Endothelial cell of umbilical vein (primary cell): ENCODE measurements around the gene ZBP1. TPM values are rescaled to one million over a fixed set of nuclear protein-coding genes. Genes with fewer than 3 reads are reported as not detected.

ENCODE experiments used
- BruUV-seq: library from RNA; stranded (reverse); fragments of 400-500 nt; replicated peaks from 2 replicates; lab custom pipeline; 2021; lab: Mats Ljungman, UMichigan
- CTCF ChIA-PET: fragments of 300-600, 350-600 bp; sonication (Branson Sonifier 250); formaldehyde crosslinking; loops from one replicate; lab custom pipeline; 2021; ENCODE audit warnings: antibody characterized with exemption, inconsistent platforms; lab: Charles Lee
- POLR2A ChIA-PET: fragments of 300-600, 350-600 bp; sonication (Branson Sonifier 250); formaldehyde crosslinking; loops from one replicate; lab custom pipeline; 2021; ENCODE audit warnings: antibody characterized with exemption, inconsistent platforms; lab: Charles Lee
- DNase-seq: peaks from one replicate; pipeline ENCODE4 v3.0.0-alpha.2; 2011; ENCODE audit warnings: low read depth, low spot score
- FAIRE-seq: peaks from 2 replicates; lab custom pipeline; 2011; peaks lifted over from hg19 to GRCh38; lab: Jason Lieb, UNC
- H2AFZ ChIP-seq: 2 replicates; pipeline ENCODE4 v1.6.0; 2012; ENCODE audit warnings: low read depth, low read length, control low read depth, inconsistent platforms
- H3K27ac ChIP-seq: 2 replicates; pipeline ENCODE4 v1.5.1; 2011; ENCODE audit warnings: low read depth, mild to moderate bottlenecking, control low read depth, low read length, moderate library complexity; ENCODE audit not compliant: insufficient read depth
- H3K27me3 ChIP-seq, 2 experiments: 2 replicates each; pipeline versions ENCODE4 v1.6.0 to v1.6.1; 2011; ENCODE audit warnings: low read length in 2 of 2, mixed read lengths in 1 of 2; ENCODE audit not compliant: control insufficient read depth in 2 of 2, insufficient read depth in 2 of 2
- H3K36me3 ChIP-seq, 2 experiments: 2 replicates in 1 of 2; 3 replicates in 1 of 2; pipeline ENCODE4 v1.5.1; 2011; ENCODE audit warnings: low read length in 2 of 2, mild to moderate bottlenecking in 1 of 2, moderate library complexity in 1 of 2; ENCODE audit not compliant: control insufficient read depth in 2 of 2, insufficient read depth in 2 of 2; ENCODE audit errors: extremely low read depth in 1 of 2
- H3K4me1 ChIP-seq: 3 replicates; pipeline ENCODE4 v1.5.1; 2011; ENCODE audit warnings: mild to moderate bottlenecking, low read length; ENCODE audit not compliant: control insufficient read depth, insufficient read depth; ENCODE audit errors: extremely low read depth
- H3K4me2 ChIP-seq: 2 replicates; pipeline ENCODE4 v1.6.1; 2011; ENCODE audit warnings: low read length, control low read depth, mixed read lengths; ENCODE audit not compliant: insufficient read depth
- H3K4me3 ChIP-seq, 3 experiments: fragments of 200-600 bp in 1 of 3; sonication (generic), shearing (Covaris generic) in 1 of 3; replicated peaks in 1 of 3; 2 replicates each; pipeline ENCODE4 v1.5.1; 2011 to 2016; ENCODE audit warnings: control low read depth in 3 of 3, low read length in 3 of 3, mild to moderate bottlenecking in 2 of 3, inconsistent platforms in 1 of 3, low read depth in 1 of 3, moderate library complexity in 1 of 3; ENCODE audit not compliant: insufficient read depth in 1 of 3
- H3K79me2 ChIP-seq: 2 replicates; pipeline ENCODE4 v1.6.0; 2012; ENCODE audit warnings: low read length, inconsistent platforms; ENCODE audit not compliant: control insufficient read depth, insufficient read depth
- H3K9ac ChIP-seq: replicated peaks from 2 replicates; pipeline ENCODE3; 2011; ENCODE audit warnings: low read length, control low read depth; ENCODE audit not compliant: insufficient read depth; ENCODE audit errors: extremely low read depth
- H3K9me1 ChIP-seq: replicated peaks from 3 replicates; pipeline ENCODE4 v1.6.0; 2011; ENCODE audit warnings: mild to moderate bottlenecking, low read length; ENCODE audit not compliant: control insufficient read depth, insufficient read depth; ENCODE audit errors: extremely low read depth
- H3K9me3 ChIP-seq: replicated peaks from 2 replicates; pipeline ENCODE4 v1.5.1; 2012; ENCODE audit warnings: low read length, inconsistent platforms; ENCODE audit not compliant: control insufficient read depth, insufficient read depth
- H4K20me1 ChIP-seq: replicated peaks from 2 replicates; pipeline ENCODE3; 2011; ENCODE audit warnings: mild to moderate bottlenecking, low read length; ENCODE audit not compliant: control insufficient read depth, insufficient read depth; ENCODE audit errors: extremely low read depth
- CTCF ChIP-seq, 2 donors: IDR thresholded peaks; 1 replicate in 1 of 2; 2 replicates in 1 of 2; pipeline ENCODE4 v1.5.1; 2011; ENCODE audit warnings: low read length in 2 of 2, mild to moderate bottlenecking in 2 of 2, moderate library complexity in 2 of 2, control low read depth in 1 of 2, inconsistent platforms in 1 of 2, low read depth in 1 of 2; ENCODE audit not compliant: insufficient read depth in 1 of 2; ENCODE audit errors: extremely low read depth in 1 of 2
- EZH2 ChIP-seq: IDR thresholded peaks from 2 replicates; pipeline ENCODE4 v1.6.1; 2012; ENCODE audit warnings: borderline replicate concordance, low read depth, mild to moderate bottlenecking, moderate library complexity, low read length, inconsistent platforms; ENCODE audit not compliant: severe bottlenecking
- FOS ChIP-seq: IDR thresholded peaks from 2 replicates; pipeline ENCODE4 v1.6.1; 2011; ENCODE audit warnings: mild to moderate bottlenecking, low read length, moderate library complexity, borderline replicate concordance; ENCODE audit not compliant: insufficient read depth
- GATA2 ChIP-seq: IDR thresholded peaks from 2 replicates; pipeline ENCODE4 v1.7.0; 2011; ENCODE audit warnings: low read depth, mild to moderate bottlenecking, moderate library complexity, mixed read lengths, low read length; ENCODE audit not compliant: insufficient read length, insufficient read depth
- JUN ChIP-seq: IDR thresholded peaks from 2 replicates; pipeline ENCODE4 v1.6.1; 2011; ENCODE audit warnings: borderline replicate concordance, low read depth; ENCODE audit not compliant: insufficient read length, insufficient read depth
- MAX ChIP-seq: IDR thresholded peaks from 2 replicates; pipeline ENCODE4 v1.6.1; 2011; ENCODE audit not compliant: insufficient read depth, insufficient read length
- MYC ChIP-seq: IDR thresholded peaks from one replicate; pipeline ENCODE4 v1.6.1; 2011; ENCODE audit warnings: mild to moderate bottlenecking, low read depth, low read length
- POLR2A ChIP-seq: IDR thresholded peaks from 2 replicates; pipeline ENCODE4 v1.6.1; 2012; ENCODE audit warnings: low read depth, mild to moderate bottlenecking, control low read depth, low read length
- POLR2AphosphoS5 ChIP-seq: IDR thresholded peaks from 2 replicates; pipeline ENCODE4 v1.6.1; 2012; ENCODE audit warnings: low read depth, mild to moderate bottlenecking, control low read depth, low read length, moderate library complexity; ENCODE audit not compliant: insufficient read depth
- dilution Hi-C: fragments of 300-500 bp; cut with MboI; formaldehyde crosslinking; loops from one replicate; pipeline ENCODE4 v1.15.0; 2019; ENCODE audit warnings: low sequenced_read_pairs; ENCODE audit not compliant: extremely low pct_ligation_motif_present
- intact Hi-C: fragments of 100-400 bp; cut with micrococcal nuclease; formaldehyde crosslinking; loops from one replicate; pipeline ENCODE4 v1.10.0; 2022
- polyA plus RNA-seq, 4 experiments: library from polyadenylated mRNA; depleted of rRNA in 3 of 4; stranded (reverse) in 3 of 4; unstranded in 1 of 4; fragments of >200 nt; gene quantifications; 2 replicates each; pipeline versions ENCODE4 v1.2.1 to v1.2.3, GENCODE V29; 2011 to 2012; ENCODE audit warnings: missing spikeins in 1 of 4
- total RNA-seq: library from RNA; stranded (reverse); gene quantifications from 2 replicates; pipeline ENCODE4 v1.2.3, GENCODE V29; 2021

The ZBP1 gene
- total and polyA plus RNA-seq, 2 donors (not counting 3 experiments of a cell fraction or from before 2014, with no cell fraction given) = not detected

GRCh38 chr20:57566399-57566798 lies 53.8 kb downstream of the ZBP1 start:
- H3K27ac ChIP-seq = no peak overlapping the region
- no peak overlapping the region for H3K9ac ChIP-seq
- POLR2A ChIA-PET = no interaction called here
- TF ChIP-seq MAX = no peak
- no peak for TF ChIP-seq EZH2
- H3K36me3 ChIP-seq = no peaks in the 10 kb centered on the region
- FAIRE-seq = no peak
- H3K9me1 ChIP-seq = no peaks in the 10 kb centered on the region
- BruUV-seq = no TSS peak
- no peaks in the 10 kb centered on the region for H3K9me3 ChIP-seq
- no peaks in the 10 kb centered on the region for H4K20me1 ChIP-seq
- no peak overlapping the region for H2AFZ ChIP-seq
- H3K4me3 ChIP-seq = no peak overlapping the region
- H3K27me3 ChIP-seq = no peaks in the 10 kb centered on the region
- CTCF ChIA-PET = no interaction called here
- no peaks in the 10 kb centered on the region for H3K4me1 ChIP-seq
- dilution Hi-C loops = no loop called here
- H3K79me2 ChIP-seq = no peaks in the 10 kb centered on the region
- intact Hi-C loops = loop anchor here (1.0 kb wide), 1 partner anchor 16 kb away; no protein-coding TSS in a partner anchor
- H3K4me2 ChIP-seq = no peak overlapping the region
- no peak for DNase-seq

GRCh38 chr20:57564951-57565642 lies 55.1 kb downstream of the ZBP1 start:
- DNase-seq = no peak
- H3K27ac ChIP-seq = no peak overlapping the region
- no peak overlapping the region for H3K4me2 ChIP-seq
- dilution Hi-C loops (no loop called here), intact Hi-C loops (no loop called here)
- no peaks in the 10 kb centered on the region for H3K9me1 ChIP-seq
- no TSS peak for BruUV-seq
- H3K79me2 ChIP-seq = no peaks in the 10 kb centered on the region
- H4K20me1 ChIP-seq = no peaks in the 10 kb centered on the region
- no peaks in the 10 kb centered on the region for H3K27me3 ChIP-seq
- TF ChIP-seq FOS (no peak), EZH2 (no peak), GATA2 (no peak), MYC (no peak), JUN (no peak), POLR2AphosphoS5 (no peak), CTCF (IDR thresholded peaks at IDR 0.05; ENCODE audit: extremely low read depth in 1 of 2, insufficient read depth in 1 of 2, low read depth in 1 of 2, low read length in 2 of 2) (no peak), MAX (no peak), POLR2A (no peak)
- H3K4me3 ChIP-seq = no peak overlapping the region
- ChIA-PET POLR2A (no interaction called here), CTCF (no interaction called here)
- H3K9ac ChIP-seq = no peak overlapping the region
- no peak overlapping the region for H2AFZ ChIP-seq
- no peaks in the 10 kb centered on the region for H3K4me1 ChIP-seq
- no peak for FAIRE-seq
- no peaks in the 10 kb centered on the region for H3K9me3 ChIP-seq
- H3K36me3 ChIP-seq = no peaks in the 10 kb centered on the region
